Stimulated activated naive CD4-positive, alpha-beta T cell treated with Interleukin-2 at 50 U/mL for 16 hours (primary cell): ENCODE measurements around the gene PROK2.

Source experiments
- DNase-seq: peaks from one replicate; lab custom pipeline; 2025; lab: John Stamatoyannopoulos, UW

PROK2 gene

GRCh38 chr3:71734881-71735280 lies 50.1 kb downstream of the PROK2 start:
- DNase-seq = no peak

GRCh38 chr3:71733319-71733718 lies 51.6 kb downstream of the PROK2 start:
- no peak for DNase-seq

GRCh38 chr3:71732637-71733036 lies 52.3 kb downstream of the PROK2 start:
- DNase-seq = no peak

GRCh38 chr3:71728632-71729342 lies 56.2 kb downstream of the PROK2 start:
- DNase-seq = no peak

- DNase-seq = peak; percentile 31
Measured at GRCh38 chr3:71726146-71726545, 58.8 kb downstream of the PROK2 start.

GRCh38 chr3:71725271-71725991 lies 59.5 kb downstream of the PROK2 start, which contains the start of gene EIF4E3:
Gene EIF4E3 (minus strand): TSS chr3:71725402. CDS start chr3:71725367, 35 bp downstream.
- DNase-seq = peak; percentile 52

GRCh38 chr3:71724584-71725270 lies 60.2 kb downstream of the PROK2 start:
- DNase-seq = peak; percentile 18

- no peak for DNase-seq
Measured at GRCh38 chr3:71724171-71724453, 60.8 kb downstream of the PROK2 start.

GRCh38 chr3:71723452-71724170 lies 61.3 kb downstream of the PROK2 start:
- peak; percentile 27 for DNase-seq

- no peak for DNase-seq
Measured at GRCh38 chr3:71722693-71723092, 62.3 kb downstream of the PROK2 start.
